ENCODE data around the gene BIN1. TPM values are rescaled to one million over a fixed set of nuclear protein-coding genes. Genes with fewer than 3 reads are reported as not detected.

The BIN1 gene
- total and polyA plus RNA-seq, 7 donors: 615 to 1,667 (median 1,331) TPM

DNA sequence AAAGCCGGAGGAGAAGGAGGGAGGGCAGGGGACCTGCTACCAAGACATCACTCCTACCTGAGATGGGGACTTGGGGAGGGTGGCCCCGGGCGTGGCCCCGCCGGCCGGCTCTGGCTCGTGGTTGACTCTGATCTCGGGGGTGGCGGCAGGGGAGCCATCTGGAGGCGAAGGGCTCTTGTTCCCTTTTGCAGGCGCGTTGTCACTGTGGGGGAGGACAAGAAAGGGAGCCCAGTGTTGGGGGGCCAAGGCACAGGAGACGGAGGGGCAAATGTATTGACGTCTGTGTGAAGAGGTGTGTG is 48.1 kb downstream of the BIN1 start:
- Histone ChIP-seq H3K27me3 (ENCODE audit: insufficient read depth in 3 of 3, low read length in 2 of 3) (no peaks in the 10 kb centered on the region), H3K4me3 (no peak overlapping the region), H3K36me3 (ENCODE audit: insufficient read depth in 1 of 2, low read depth in 1 of 2) (peaks cover 9 to 75% of the 10 kb centered on the region in 2 donors), H3K9me3 (no peaks in the 10 kb centered on the region), H3K4me1 (peaks cover 46% of the 10 kb centered on the region), H3K27ac (peak overlapping the region; percentile 39)
- intact Hi-C loops (cut with DNase I): no loop called here
- ATAC-seq (no peak), DNase-seq (peak; percentile 17 to 54)
- TF ChIP-seq, protein P1, sequence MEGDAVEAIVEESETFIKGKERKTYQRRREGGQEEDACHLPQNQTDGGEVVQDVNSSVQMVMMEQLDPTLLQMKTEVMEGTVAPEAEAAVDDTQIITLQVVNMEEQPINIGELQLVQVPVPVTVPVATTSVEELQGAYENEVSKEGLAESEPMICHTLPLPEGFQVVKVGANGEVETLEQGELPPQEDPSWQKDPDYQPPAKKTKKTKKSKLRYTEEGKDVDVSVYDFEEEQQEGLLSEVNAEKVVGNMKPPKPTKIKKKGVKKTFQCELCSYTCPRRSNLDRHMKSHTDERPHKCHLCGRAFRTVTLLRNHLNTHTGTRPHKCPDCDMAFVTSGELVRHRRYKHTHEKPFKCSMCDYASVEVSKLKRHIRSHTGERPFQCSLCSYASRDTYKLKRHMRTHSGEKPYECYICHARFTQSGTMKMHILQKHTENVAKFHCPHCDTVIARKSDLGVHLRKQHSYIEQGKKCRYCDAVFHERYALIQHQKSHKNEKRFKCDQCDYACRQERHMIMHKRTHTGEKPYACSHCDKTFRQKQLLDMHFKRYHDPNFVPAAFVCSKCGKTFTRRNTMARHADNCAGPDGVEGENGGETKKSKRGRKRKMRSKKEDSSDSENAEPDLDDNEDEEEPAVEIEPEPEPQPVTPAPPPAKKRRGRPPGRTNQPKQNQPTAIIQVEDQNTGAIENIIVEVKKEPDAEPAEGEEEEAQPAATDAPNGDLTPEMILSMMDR (IDR thresholded peaks at IDR 0.05): no peak
- 78 to 85% (median 83%) methylated on average over 13 to 14 of the region's 14 CpGs for WGBS, 3 donors

DNA sequence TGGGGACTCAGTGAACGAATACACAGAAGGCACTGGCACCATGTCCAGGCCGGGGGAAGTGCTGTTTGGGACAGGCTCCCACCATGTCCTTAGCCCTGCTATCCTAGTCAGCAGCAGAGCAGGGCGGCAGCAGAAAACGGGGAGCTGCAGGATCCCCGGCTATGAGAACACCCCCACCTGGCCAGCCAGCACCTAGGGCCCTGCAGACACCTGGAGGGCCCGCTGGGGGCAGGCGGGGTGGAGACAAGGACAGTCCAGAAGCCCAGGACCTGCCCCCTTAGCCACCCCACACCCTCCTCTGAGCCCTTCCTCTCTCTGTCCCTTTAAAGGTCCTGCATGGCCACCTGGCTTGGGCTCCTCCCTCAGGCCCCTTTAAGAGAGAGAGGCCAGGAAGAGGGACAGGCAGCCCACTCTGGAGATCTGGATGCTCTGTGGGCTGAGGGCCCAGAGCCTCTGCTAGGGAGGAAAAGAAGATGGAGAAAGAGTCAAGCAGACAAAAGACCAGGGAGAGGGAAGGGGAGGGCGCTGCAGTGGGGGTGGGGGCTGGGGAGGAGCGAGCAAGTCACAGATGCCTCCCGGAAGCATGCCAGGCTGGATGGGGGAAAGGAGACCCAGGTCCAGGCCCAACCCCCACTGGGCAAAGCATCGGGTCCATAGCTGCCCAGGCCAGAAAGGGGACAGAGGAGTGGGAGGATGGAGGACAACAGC is 48.6 kb downstream of the BIN1 start:
- H3K4me3 ChIP-seq: no peak overlapping the region
- H3K27ac ChIP-seq: peak overlapping the region; percentile 39
- 72 to 82% (median 72%) methylated on average over 11 of the region's 11 CpGs for WGBS, 3 donors
- DNase-seq (peak; percentile 12 to 60), ATAC-seq (no peak)
- H3K27me3 ChIP-seq (ENCODE audit: insufficient read depth in 3 of 3, low read length in 2 of 3): no peaks in the 10 kb centered on the region
- intact Hi-C loops (cut with DNase I): no loop called here
- peaks cover 49% of the 10 kb centered on the region for H3K4me1 ChIP-seq
- peaks cover 6 to 74% of the 10 kb centered on the region in 2 donors for H3K36me3 ChIP-seq (ENCODE audit: insufficient read depth in 1 of 2, low read depth in 1 of 2)
- TF ChIP-seq, protein P1 (IDR thresholded peaks at IDR 0.05): no peak
- H3K9me3 ChIP-seq: no peaks in the 10 kb centered on the region

DNA sequence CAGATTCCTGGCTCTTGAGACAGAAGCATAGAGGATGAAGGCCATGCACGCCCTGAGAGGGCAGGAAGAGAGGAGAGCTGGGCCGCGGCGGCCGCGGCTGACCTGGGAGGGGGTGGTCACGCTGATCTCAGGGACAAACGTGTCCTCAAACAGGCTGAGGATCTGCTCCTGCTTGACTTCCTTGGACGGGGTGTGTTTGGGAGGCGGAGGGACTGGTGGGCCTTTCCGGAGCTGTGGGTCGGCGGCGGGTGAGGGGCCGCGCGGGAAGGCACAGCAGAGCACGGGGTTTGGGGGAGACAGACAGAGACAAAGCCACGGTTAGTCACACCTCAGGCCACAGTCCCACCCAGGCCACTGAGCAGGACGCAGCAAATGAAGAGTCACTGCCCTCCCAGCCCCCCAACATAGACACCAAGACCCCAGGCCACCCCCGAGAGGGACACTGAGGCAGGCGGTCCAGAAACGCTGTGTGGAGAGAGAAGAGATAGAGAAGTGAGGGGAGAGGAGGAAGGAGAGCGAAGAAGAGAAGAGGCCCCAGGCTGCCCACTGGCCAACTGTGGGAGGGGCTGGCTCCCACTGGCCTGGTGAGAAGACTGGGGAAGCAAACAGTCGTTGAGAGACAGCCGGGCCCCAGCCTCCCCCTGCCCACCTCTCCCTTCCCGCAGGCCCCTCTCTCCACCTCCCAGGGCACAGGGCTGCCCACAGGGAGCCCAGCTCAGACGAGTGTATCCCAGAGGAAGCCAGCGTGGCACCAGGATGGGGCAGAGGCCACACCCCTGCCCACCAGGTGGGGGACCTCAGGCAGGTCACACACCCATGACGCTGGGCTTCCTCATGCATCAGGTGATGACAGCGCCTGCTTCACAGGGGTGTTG is 49.3 kb downstream of the BIN1 start:
- TF ChIP-seq, protein P1 (IDR thresholded peaks at IDR 0.05): no peak
- no peak overlapping the region for H3K4me3 ChIP-seq
- ATAC-seq (no peak), DNase-seq (peak; percentile 12 to 48)
- intact Hi-C loops (cut with DNase I): no loop called here
- no peaks in the 10 kb centered on the region for H3K27me3 ChIP-seq (ENCODE audit: insufficient read depth in 3 of 3, low read length in 2 of 3)
- no peaks in the 10 kb centered on the region for H3K9me3 ChIP-seq
- peaks cover 57% of the 10 kb centered on the region for H3K4me1 ChIP-seq
- peak overlapping the region; percentile 39 for H3K27ac ChIP-seq
- 83 to 90% (median 86%) methylated on average over 30 to 31 of the region's 31 CpGs for WGBS, 3 donors
- H3K36me3 ChIP-seq (ENCODE audit: insufficient read depth in 1 of 2, low read depth in 1 of 2): peaks cover 5 to 69% of the 10 kb centered on the region in 2 donors

DNA sequence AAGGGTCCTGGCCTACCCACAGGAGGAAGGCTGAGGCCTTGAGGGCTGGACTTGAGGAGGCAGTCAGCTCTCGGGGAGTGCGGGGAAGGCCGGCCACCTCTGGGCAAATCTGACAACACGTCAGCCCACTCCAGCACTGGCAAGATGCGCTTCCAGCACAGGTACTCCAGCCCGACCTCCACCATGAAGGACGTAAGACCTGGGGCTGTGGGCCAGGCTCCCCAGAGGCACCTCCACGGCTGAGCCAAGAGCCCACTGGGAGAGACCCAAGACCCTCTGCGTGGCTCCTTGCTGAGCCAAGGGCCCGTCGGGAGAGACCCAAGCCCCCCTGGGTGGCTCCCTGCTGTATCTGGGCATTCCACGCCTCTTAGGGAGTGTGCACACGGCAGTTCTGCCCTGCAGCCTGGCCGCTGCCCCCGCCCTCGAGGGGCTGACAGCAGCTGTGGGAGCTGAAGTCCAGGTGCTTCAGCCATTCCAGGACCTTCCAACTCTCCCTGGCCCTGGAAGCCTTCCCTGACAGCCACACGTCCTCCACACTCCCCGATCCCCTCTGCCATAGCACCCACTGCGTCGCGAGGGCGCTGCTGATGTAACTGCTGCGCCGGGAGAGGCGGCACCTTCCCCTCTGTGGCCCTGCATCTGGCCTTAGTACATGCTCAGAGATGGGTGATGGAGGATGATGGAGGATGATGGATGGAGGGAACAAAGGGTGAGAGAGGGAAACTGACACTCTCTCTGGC is 50.2 kb downstream of the BIN1 start:
- no peaks in the 10 kb centered on the region for H3K9me3 ChIP-seq
- intact Hi-C loops (cut with DNase I): no loop called here
- peaks cover 4 to 61% of the 10 kb centered on the region in 2 donors for H3K36me3 ChIP-seq (ENCODE audit: insufficient read depth in 1 of 2, low read depth in 1 of 2)
- TF ChIP-seq, protein P1 (IDR thresholded peaks at IDR 0.05): no peak
- 74 to 83% (median 80%) methylated on average over 24 to 25 of the region's 25 CpGs for WGBS, 3 donors
- DNase-seq (peak; percentile 13 to 59), ATAC-seq (no peak)
- H3K27ac ChIP-seq: peak overlapping the region; percentile 75
- H3K27me3 ChIP-seq (ENCODE audit: insufficient read depth in 3 of 3, low read length in 2 of 3): no peaks in the 10 kb centered on the region
- peaks cover 56% of the 10 kb centered on the region for H3K4me1 ChIP-seq
- no peak overlapping the region for H3K4me3 ChIP-seq

Data from psoas muscle (tissue), 8 donors.